Measurements from ENCODE around the gene CCDC63. TPM values are rescaled to one million over a fixed set of nuclear protein-coding genes. Genes with fewer than 3 reads are reported as not detected.

Gene CCDC63
- total RNA-seq, 2 experiments from 2014 or later: not detected

DNA sequence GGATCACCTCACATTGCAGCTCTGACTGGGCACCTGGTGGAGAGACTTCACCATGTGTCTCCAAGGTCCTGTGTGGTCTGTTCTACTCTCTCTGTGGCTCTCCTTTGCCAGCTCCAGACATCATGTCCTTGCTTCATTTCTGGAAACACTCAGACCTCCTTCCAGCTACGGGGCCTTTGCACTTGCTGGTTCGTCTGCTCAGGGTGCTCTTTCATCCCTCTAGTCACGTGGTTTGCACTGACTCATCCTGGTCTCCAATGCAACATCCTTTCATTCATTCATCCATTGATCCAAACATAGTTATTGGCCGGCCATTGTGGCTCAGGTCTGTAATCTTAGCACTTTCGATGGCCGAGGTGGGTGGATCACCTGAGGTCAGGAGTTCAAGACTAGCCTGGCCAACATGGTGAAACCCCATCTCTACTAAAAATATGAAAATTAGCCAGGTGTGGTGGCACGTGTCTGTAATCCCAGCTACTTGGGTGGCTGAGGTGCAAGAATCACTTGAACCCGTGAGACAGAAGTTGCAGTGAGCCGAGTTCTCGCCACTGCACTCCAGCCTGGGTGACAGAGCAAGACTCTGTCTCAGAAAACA is 23.9 kb upstream of the CCDC63 start:
- ATAC-seq (ENCODE audit: poor library complexity) (no peak), DNase-seq (no peak)
- CTCF ChIA-PET: interaction anchor here (0.7 kb wide), 1 partner anchor 373 kb away, joined by 3 read pairs; the partner anchor contains the start of gene ARPC3
- H3K4me1 ChIP-seq (ENCODE audit: insufficient read depth, low read length): peaks cover 6% of the 10 kb centered on the region
- peaks cover 7% of the 10 kb centered on the region for H3K4me1 Mint-ChIP-seq (ENCODE audit: low read depth)
- H3K27me3 ChIP-seq (ENCODE audit: control insufficient read depth in 1 of 2, insufficient read depth in 2 of 2, low read length in 2 of 2): no peaks in the 10 kb centered on the region
- POLR2A ChIA-PET: no interaction called here
- no peak overlapping the region for H3K4me3 Mint-ChIP-seq
- TF ChIP-seq, protein P1, sequence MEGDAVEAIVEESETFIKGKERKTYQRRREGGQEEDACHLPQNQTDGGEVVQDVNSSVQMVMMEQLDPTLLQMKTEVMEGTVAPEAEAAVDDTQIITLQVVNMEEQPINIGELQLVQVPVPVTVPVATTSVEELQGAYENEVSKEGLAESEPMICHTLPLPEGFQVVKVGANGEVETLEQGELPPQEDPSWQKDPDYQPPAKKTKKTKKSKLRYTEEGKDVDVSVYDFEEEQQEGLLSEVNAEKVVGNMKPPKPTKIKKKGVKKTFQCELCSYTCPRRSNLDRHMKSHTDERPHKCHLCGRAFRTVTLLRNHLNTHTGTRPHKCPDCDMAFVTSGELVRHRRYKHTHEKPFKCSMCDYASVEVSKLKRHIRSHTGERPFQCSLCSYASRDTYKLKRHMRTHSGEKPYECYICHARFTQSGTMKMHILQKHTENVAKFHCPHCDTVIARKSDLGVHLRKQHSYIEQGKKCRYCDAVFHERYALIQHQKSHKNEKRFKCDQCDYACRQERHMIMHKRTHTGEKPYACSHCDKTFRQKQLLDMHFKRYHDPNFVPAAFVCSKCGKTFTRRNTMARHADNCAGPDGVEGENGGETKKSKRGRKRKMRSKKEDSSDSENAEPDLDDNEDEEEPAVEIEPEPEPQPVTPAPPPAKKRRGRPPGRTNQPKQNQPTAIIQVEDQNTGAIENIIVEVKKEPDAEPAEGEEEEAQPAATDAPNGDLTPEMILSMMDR (IDR thresholded peaks at IDR 0.05): no peak
- H3K36me3 Mint-ChIP-seq (ENCODE audit: low read depth): no peaks in the 10 kb centered on the region
- no peaks in the 10 kb centered on the region for H3K9me3 ChIP-seq (ENCODE audit: control insufficient read depth in 1 of 2, insufficient read depth in 1 of 2, low read length in 2 of 2)
- no peaks in the 10 kb centered on the region for H3K9me3 Mint-ChIP-seq
- H3K4me3 ChIP-seq (ENCODE audit: low read length): no peak overlapping the region
- intact Hi-C loops (cut with DNase I, micrococcal nuclease): loop anchor here (5.0 to 10.0 kb wide), 2 partner anchors 88 to 206 kb away; no protein-coding TSS in a partner anchor
- no peak overlapping the region for H3K27ac Mint-ChIP-seq
- peaks cover 10% of the 10 kb centered on the region for H3K27me3 Mint-ChIP-seq
- no peaks in the 10 kb centered on the region for H3K36me3 ChIP-seq (ENCODE audit: insufficient read depth, low read length)
- no peak overlapping the region for H3K27ac ChIP-seq (ENCODE audit: low read depth in 1 of 2, low read length in 2 of 2)

DNA sequence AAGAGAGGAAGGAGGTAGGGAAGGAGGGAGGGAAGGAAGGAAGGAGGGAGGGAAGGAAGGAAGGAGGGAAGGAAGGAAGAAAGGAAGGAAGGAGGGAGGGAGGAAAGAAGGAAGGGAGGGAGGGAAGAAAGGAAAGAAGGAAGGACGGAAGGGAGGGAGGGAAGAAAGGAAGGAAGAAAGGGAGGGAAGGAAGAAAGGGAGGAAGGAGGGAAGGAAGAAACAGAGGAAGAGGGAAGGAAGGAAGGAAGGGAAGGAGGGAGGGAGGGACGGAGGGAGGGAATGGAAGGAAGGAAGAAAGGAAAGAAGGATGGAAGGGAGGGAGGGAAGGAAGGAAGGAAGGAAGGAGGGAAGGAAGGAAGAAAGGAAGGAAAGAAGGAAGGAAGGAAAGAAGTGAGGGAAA is 22.4 kb upstream of the CCDC63 start:
- CTCF ChIA-PET: interaction anchor here (0.7 kb wide), 1 partner anchor 1253 kb away, joined by 4 read pairs; no protein-coding TSS in a partner anchor
- peaks cover 6% of the 10 kb centered on the region for H3K4me1 ChIP-seq (ENCODE audit: insufficient read depth, low read length)
- H3K27me3 Mint-ChIP-seq: peaks cover 10% of the 10 kb centered on the region

DNA sequence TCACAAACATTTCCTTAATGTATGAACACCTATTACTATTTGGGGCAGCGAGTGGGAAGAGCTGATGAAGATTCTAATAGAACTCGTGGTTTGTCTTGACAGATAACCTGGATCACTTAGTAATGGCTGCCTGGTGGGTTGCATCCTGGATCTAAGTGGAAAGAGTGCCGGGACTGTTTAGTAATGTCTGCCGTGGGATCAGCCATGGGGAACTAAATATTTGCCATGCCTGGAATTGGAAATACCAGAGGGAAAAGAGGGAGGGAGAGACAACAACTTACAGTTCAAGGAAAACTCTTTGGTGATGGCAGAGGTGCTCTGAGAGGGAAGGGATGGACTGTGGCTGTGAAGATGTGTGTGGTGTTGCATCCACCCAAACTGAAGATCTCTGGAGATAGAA is 21.3 kb upstream of the CCDC63 start:
- H3K9me3 Mint-ChIP-seq: no peaks in the 10 kb centered on the region
- TF ChIP-seq, protein P1 (IDR thresholded peaks at IDR 0.05): no peak
- DNase-seq: no peak
- Histone ChIP-seq H3K9me3 (ENCODE audit: control insufficient read depth in 1 of 2, insufficient read depth in 1 of 2, low read length in 2 of 2) (no peaks in the 10 kb centered on the region), H3K36me3 (ENCODE audit: insufficient read depth, low read length) (no peaks in the 10 kb centered on the region), H3K4me1 (ENCODE audit: insufficient read depth, low read length) (peaks cover 6% of the 10 kb centered on the region), H3K4me3 (ENCODE audit: low read length) (no peak overlapping the region), H3K27ac (ENCODE audit: low read depth in 1 of 2, low read length in 2 of 2) (no peak overlapping the region), H3K27me3 (ENCODE audit: control insufficient read depth in 1 of 2, insufficient read depth in 2 of 2, low read length in 2 of 2) (no peaks in the 10 kb centered on the region)
- ATAC-seq (ENCODE audit: poor library complexity): no peak
- H3K4me3 Mint-ChIP-seq: no peak overlapping the region
- H3K27ac Mint-ChIP-seq: no peak overlapping the region
- intact Hi-C loops (cut with DNase I, micrococcal nuclease): loop anchor here (5.0 to 10.0 kb wide), 7 partner anchors 62 to 723 kb away; no protein-coding TSS in a partner anchor
- CTCF ChIA-PET: interaction anchor here (1.0 kb wide), 1 partner anchor 62 kb away, joined by 3 read pairs; no protein-coding TSS in a partner anchor
- H3K36me3 Mint-ChIP-seq (ENCODE audit: low read depth): no peaks in the 10 kb centered on the region
- H3K4me1 Mint-ChIP-seq (ENCODE audit: low read depth): peaks cover 7% of the 10 kb centered on the region
- POLR2A ChIA-PET: no interaction called here
- peaks cover 10% of the 10 kb centered on the region for H3K27me3 Mint-ChIP-seq

More for the DNA sequence above, 22.4 kb upstream of the CCDC63 start:
- peaks cover 7% of the 10 kb centered on the region for H3K4me1 Mint-ChIP-seq (ENCODE audit: low read depth)
- no peak overlapping the region for H3K27ac Mint-ChIP-seq
- Histone ChIP-seq H3K27me3 (ENCODE audit: control insufficient read depth in 1 of 2, insufficient read depth in 2 of 2, low read length in 2 of 2) (no peaks in the 10 kb centered on the region), H3K27ac (ENCODE audit: low read depth in 1 of 2, low read length in 2 of 2) (no peak overlapping the region), H3K9me3 (ENCODE audit: control insufficient read depth in 1 of 2, insufficient read depth in 1 of 2, low read length in 2 of 2) (no peaks in the 10 kb centered on the region), H3K36me3 (ENCODE audit: insufficient read depth, low read length) (no peaks in the 10 kb centered on the region), H3K4me3 (ENCODE audit: low read length) (no peak overlapping the region)
- DNase-seq: no peak
- H3K36me3 Mint-ChIP-seq (ENCODE audit: low read depth): no peaks in the 10 kb centered on the region
- no peak for ATAC-seq (ENCODE audit: poor library complexity)
- no peaks in the 10 kb centered on the region for H3K9me3 Mint-ChIP-seq
- POLR2A ChIA-PET: no interaction called here
- intact Hi-C loops (cut with DNase I, micrococcal nuclease): loop anchor here (5.0 to 10.0 kb wide), 2 partner anchors 90 to 207 kb away; no protein-coding TSS in a partner anchor
- TF ChIP-seq, protein P1 (IDR thresholded peaks at IDR 0.05): no peak
- H3K4me3 Mint-ChIP-seq: no peak overlapping the region

Data from CD4-positive, alpha-beta T cell (primary cell).